AG04450 (cell line): ENCODE results near the gene EIF4E1B. TPM values are rescaled to one million over a fixed set of nuclear protein-coding genes. Genes with fewer than 3 reads are reported as not detected.

Experiments used
- CTCF ChIA-PET: fragments of 300-600, 350-600 bp; formaldehyde crosslinking; extraction: SDS; loops from one replicate; lab custom pipeline; 2022; ENCODE audit warnings: antibody characterized with exemption, inconsistent platforms; lab: Charles Lee
- POLR2A ChIA-PET: fragments of 350-600 bp; formaldehyde crosslinking; extraction: SDS; loops from one replicate; lab custom pipeline; 2021; ENCODE audit warnings: antibody characterized with exemption, inconsistent platforms; lab: Yijun Ruan, JAX
- DNase-seq: peaks from one replicate; pipeline ENCODE4 v3.0.0-alpha.2; 2011; ENCODE audit warnings: low read depth, low spot score
- H3K27ac ChIP-seq: one replicate; pipeline ENCODE4 v1.5.1; 2012; ENCODE audit warnings: low read depth, low read length, control low read depth
- H3K27me3 ChIP-seq: one replicate; pipeline ENCODE4 v1.6.0; 2012; ENCODE audit warnings: low read length; ENCODE audit not compliant: control insufficient read depth, insufficient read depth
- H3K4me3 ChIP-seq: 2 replicates; pipeline ENCODE4 v1.5.1; 2011; ENCODE audit warnings: mild to moderate bottlenecking, low read depth, low read length, control low read depth
- H3K9me3 ChIP-seq: 2 replicates; pipeline ENCODE4 v1.5.1; 2012; ENCODE audit warnings: low read length; ENCODE audit not compliant: control insufficient read depth, insufficient read depth
- CTCF ChIP-seq: IDR thresholded peaks from 2 replicates; pipeline ENCODE4 v1.5.1; 2011; ENCODE audit warnings: low read depth, low read length, control low read depth, inconsistent platforms
- polyA plus RNA-seq: library from polyadenylated mRNA; depleted of rRNA; stranded (reverse); fragments of >200 nt; gene quantifications from 2 replicates; pipeline ENCODE4 v1.2.3, GENCODE V29; 2011

EIF4E1B gene
- polyA plus RNA-seq, 1 experiment, result not detected

- Histone ChIP-seq H3K4me3 (no peak overlapping the region), H3K9me3 (no peaks in the 10 kb centered on the region; the same call in 1 of the 2 replicates), H3K27me3 (peaks cover 25% of the 10 kb centered on the region), H3K27ac (no peak overlapping the region)
- no peak for TF ChIP-seq CTCF
- CTCF ChIA-PET, result interaction anchor here (1.3 kb wide), 1 partner anchor 343 kb away, joined by 3 read pairs; no protein-coding TSS in a partner anchor
- POLR2A ChIA-PET, result interaction anchor here (0.7 kb wide), 2 partner anchors 11 to 55 kb away, joined by 3 to 5 read pairs; no protein-coding TSS in a partner anchor
- DNase-seq, result no peak
Measured at GRCh38 chr5:176662371-176663333, 32.2 kb downstream of the EIF4E1B start.

DNA sequence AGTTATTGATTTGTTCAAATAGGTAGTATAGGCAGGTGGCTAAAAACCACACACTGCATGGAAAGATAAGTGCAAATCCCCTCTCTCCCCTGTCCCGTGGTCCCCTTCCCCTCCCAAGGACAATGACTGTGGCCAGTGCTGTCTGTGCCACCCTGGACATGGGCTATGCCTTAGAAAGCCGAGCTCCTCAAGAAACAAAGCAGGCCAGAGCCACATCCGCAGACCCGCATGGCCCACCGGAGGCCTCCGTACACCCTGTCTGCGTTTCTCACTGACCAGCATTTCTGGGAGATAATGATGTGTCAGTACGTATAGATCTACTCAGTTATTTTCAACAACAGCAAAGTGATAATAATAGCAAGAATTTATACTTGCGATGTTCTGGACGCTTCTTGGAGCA, 33.1 kb downstream of the EIF4E1B start:
- CTCF ChIA-PET, result no interaction called here
- Histone ChIP-seq H3K27ac (no peak overlapping the region), H3K4me3 (no peak overlapping the region), H3K27me3 (peaks cover 26% of the 10 kb centered on the region), H3K9me3 (no peaks in the 10 kb centered on the region; the same call in 1 of the 2 replicates)
- DNase-seq, result no peak
- TF ChIP-seq CTCF, result no peak
- POLR2A ChIA-PET, result no interaction called here

DNA sequence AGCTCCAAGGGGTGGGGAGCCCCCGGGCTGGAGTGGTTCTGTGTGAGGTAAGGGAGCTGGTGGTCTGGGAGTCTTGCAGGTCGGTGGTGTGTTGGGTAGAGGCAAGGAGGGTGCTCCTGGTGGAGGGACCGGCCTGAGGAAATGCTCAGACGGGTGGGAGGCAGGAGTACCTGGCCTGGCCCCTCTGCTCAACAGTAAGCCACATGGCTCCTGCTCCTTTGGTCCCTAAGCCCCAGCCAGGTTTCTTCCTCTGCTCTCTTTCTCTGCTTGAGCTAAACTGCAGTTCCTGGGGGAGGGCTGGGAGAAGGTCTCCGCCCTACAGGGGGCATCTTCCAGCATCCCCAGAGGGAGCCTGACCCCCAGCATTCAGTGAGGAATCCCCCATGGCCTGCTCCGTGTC, 34.0 kb downstream of the EIF4E1B start:
- CTCF ChIA-PET, result interaction anchor here (0.7 kb wide), 1 partner anchor 1553 kb away, joined by 4 read pairs; no protein-coding TSS in a partner anchor

DNA sequence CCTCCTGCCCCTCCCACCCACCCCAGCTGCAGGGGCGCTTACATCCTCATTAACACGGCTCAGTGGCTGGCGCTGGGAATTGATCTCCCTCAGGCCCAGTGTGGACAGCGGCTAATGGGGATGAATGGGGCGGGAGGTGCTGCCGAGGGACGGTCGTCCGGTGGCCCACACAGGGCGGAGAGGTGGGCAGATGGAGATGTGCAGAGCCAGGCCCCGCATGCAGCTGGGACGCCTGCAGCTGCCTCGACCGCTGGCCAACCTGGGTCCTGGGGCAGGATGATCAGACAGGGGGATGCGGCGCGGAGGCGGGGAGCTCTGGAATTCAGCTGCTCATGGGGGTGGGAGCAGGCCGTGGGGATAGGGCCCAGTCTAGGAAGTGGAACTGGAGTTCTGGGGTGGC, 34.4 kb downstream of the EIF4E1B start:
- no peak for DNase-seq
- H3K27ac ChIP-seq, result no peak overlapping the region
- ChIA-PET CTCF (interaction anchor here (0.7 kb wide), 1 partner anchor 1553 kb away, joined by 4 read pairs; no protein-coding TSS in a partner anchor), POLR2A (interaction anchor here (1.0 kb wide), 1 partner anchor 11 kb away, joined by 3 read pairs; no protein-coding TSS in a partner anchor)
- H3K9me3 ChIP-seq, result no peaks in the 10 kb centered on the region; the same call in 1 of the 2 replicates
- no peak overlapping the region for H3K4me3 ChIP-seq
- peaks cover 37% of the 10 kb centered on the region for H3K27me3 ChIP-seq
- TF ChIP-seq CTCF, result no peak

More for the DNA sequence above, 34.0 kb downstream of the EIF4E1B start:
- H3K27ac ChIP-seq, result no peak overlapping the region
- POLR2A ChIA-PET, result interaction anchor here (1.0 kb wide), 1 partner anchor 11 kb away, joined by 3 read pairs; no protein-coding TSS in a partner anchor
- no peak overlapping the region for H3K4me3 ChIP-seq
- no peak for DNase-seq
- TF ChIP-seq CTCF, result no peak
- peaks cover 33% of the 10 kb centered on the region for H3K27me3 ChIP-seq
- H3K9me3 ChIP-seq, result no peaks in the 10 kb centered on the region; the same call in 1 of the 2 replicates
